ENCODE measurements around the gene IMMP2L.
A peak's percentile ranks its signal among the peaks of the same experiment; 100 is the strongest.

Gene IMMP2L

DNA sequence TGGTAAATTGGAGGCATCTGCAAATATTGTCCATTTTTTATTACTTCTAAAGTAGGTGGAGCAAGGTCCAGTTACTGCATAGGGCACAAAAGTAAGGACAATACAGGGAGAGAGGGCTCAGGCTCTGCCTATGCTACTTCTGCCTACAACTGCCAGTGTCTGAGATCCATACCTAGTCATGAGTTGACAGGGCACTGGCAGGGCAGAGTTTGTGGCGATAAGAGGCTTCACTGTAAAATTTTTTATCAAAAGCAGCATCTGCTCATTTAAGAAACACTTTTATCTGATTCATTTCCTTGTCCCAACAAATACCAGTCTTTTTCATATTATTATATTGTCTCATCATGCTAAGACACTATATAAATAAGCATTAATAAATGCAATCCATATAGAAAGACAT is 293.4 kb downstream of the IMMP2L start:
- H3K27ac ChIP-seq = no peak overlapping the region
- TF ChIP-seq, protein P1, sequence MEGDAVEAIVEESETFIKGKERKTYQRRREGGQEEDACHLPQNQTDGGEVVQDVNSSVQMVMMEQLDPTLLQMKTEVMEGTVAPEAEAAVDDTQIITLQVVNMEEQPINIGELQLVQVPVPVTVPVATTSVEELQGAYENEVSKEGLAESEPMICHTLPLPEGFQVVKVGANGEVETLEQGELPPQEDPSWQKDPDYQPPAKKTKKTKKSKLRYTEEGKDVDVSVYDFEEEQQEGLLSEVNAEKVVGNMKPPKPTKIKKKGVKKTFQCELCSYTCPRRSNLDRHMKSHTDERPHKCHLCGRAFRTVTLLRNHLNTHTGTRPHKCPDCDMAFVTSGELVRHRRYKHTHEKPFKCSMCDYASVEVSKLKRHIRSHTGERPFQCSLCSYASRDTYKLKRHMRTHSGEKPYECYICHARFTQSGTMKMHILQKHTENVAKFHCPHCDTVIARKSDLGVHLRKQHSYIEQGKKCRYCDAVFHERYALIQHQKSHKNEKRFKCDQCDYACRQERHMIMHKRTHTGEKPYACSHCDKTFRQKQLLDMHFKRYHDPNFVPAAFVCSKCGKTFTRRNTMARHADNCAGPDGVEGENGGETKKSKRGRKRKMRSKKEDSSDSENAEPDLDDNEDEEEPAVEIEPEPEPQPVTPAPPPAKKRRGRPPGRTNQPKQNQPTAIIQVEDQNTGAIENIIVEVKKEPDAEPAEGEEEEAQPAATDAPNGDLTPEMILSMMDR (conservative IDR thresholded peaks at IDR 0.05) = no peak

DNA sequence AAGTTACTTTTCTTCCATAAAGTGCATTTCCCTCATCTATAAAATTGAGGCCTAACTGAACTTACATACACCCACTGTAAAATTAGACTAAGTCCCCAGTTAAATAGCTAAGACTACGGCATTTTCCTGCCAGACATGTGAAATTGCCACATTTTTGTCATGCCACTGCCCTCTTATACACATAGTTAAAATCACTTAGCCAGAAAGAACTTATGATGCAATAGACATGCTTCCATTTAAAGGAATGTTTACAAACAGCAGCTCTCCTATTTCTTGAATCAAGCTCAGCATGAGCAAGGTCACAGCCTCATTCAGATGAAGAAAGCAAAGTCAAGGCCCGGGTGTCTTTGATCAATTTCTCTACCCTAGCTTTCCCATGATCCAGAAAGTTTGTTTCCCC is 295.7 kb downstream of the IMMP2L start:
- TF ChIP-seq, protein P1 (conservative IDR thresholded peaks at IDR 0.05) = no peak
- H3K27ac ChIP-seq = no peak overlapping the region

- no peak overlapping the region for H3K27ac ChIP-seq
- TF ChIP-seq, protein P1 (conservative IDR thresholded peaks at IDR 0.05) = no peak
Measured at GRCh38 chr7:111265394-111265793, 296.9 kb downstream of the IMMP2L start.

- TF ChIP-seq, protein P1 (conservative IDR thresholded peaks at IDR 0.05) = no peak
Measured at GRCh38 chr7:111264981-111265380, 297.3 kb downstream of the IMMP2L start.

DNA sequence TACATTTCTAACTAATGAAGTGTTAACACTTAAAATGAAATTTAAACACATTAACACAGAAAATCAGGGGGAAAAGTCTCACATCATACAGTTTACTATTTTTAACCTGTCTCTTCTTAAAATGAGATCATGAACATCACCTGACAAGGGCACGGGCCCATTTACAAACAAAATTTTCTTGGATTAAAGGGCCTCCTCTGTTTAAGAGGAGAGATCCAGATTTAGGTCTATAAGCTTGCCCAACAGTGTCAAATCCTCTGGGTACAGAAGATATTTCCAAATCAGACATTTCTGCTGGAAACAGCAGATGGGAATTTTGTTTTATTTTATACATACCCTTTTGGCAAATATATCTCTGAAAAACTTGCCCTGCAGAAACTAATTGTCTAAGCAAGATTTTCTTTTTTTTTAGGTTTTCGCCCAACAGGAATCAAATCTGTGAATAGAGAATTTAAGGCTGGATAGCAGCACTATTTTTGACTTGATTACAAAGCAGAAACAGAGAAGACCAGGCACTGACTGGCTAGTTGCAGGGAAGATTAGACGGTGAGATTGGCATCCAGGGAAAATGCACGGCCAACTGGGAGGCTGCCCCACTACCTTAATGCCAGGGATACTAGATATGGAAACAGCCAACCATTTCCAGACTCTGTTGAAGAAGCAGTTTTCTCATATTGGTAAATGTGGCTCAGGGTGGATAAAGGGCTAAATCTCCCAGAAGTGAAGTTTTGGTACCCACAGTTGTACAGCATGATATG is 298.0 kb downstream of the IMMP2L start:
- TF ChIP-seq, protein P1 (conservative IDR thresholded peaks at IDR 0.05) = no peak
- peak overlapping the region; percentile 87 for H3K27ac ChIP-seq

More at GRCh38 chr7:111264981-111265380, 297.3 kb downstream of the IMMP2L start:
- peak overlapping the region; percentile 87 for H3K27ac ChIP-seq

- TF ChIP-seq, protein P1 (conservative IDR thresholded peaks at IDR 0.05) = no peak
- peak overlapping the region; percentile 87 for H3K27ac ChIP-seq
Measured at GRCh38 chr7:111262293-111263116, 299.8 kb downstream of the IMMP2L start.

DNA sequence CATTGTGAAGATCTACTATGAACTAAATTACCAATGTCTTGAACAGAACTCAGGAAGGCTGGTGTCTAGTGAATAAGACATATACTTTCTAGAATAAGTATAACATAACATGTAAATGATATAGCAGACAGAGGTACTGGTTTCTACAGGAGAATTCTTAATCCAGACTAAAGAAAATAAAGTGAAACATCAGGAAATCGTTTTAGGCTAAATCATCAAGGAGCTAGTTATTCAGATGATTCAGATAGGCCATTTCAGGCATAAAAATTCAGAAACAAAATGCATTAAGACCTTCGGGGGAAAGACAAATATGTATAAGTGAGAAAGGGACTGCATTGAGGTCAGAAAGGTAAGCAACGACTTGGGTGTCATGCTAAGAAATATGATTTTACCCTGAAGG is 300.8 kb downstream of the IMMP2L start:
- peak overlapping the region; percentile 87 for H3K27ac ChIP-seq
- TF ChIP-seq, protein P1 (conservative IDR thresholded peaks at IDR 0.05) = no peak
